HepG2 (cell line): ENCODE data around the gene SNX7.

Source experiments
- CC2D1A ChIP-seq: sonication (generic); formaldehyde crosslinking; IDR thresholded peaks from 2 replicates; pipeline ENCODE4 v1.8.1; 2023; ENCODE audit warnings: mild to moderate bottlenecking, missing genetic modification reagents
- ELF4 ChIP-seq: sonication (generic); formaldehyde crosslinking; IDR thresholded peaks from 2 replicates; pipeline ENCODE4 v1.5.0; 2020; ENCODE audit warnings: missing genetic modification reagents, mild to moderate bottlenecking, moderate library complexity, borderline replicate concordance
- ETV5 ChIP-seq: IDR thresholded peaks from 2 replicates; pipeline ENCODE4 v1.6.1; 2018; ENCODE audit warnings: missing biosample characterization, missing genetic modification reagents, inconsistent platforms, borderline replicate concordance
- HNRNPK ChIP-seq: fragments of 200-400 bp; formaldehyde crosslinking; IDR thresholded peaks from 2 replicates; pipeline ENCODE4 v1.6.1; 2018; ENCODE audit warnings: low read length, low read depth, moderate library complexity, mild to moderate bottlenecking; ENCODE audit not compliant: poor library complexity, severe bottlenecking
- KDM5B ChIP-seq: sonication (generic); formaldehyde crosslinking; IDR thresholded peaks from 2 replicates; pipeline ENCODE4 v1.4.0; 2020; ENCODE audit warnings: missing genetic modification reagents, mild to moderate bottlenecking, borderline replicate concordance
- KLF9 ChIP-seq: IDR thresholded peaks from 2 replicates; pipeline ENCODE4 v1.6.1; 2016; ENCODE audit warnings: low read depth
- NCOA1 ChIP-seq: sonication (generic); formaldehyde crosslinking; IDR thresholded peaks from 2 replicates; pipeline ENCODE4 v1.9.0; 2021; ENCODE audit warnings: missing genetic modification reagents
- TCF7 ChIP-seq: sonication (generic); IDR thresholded peaks from 2 replicates; pipeline ENCODE4 v1.6.1; 2016; ENCODE audit warnings: antibody characterized with exemption, low read depth
- U2AF1 ChIP-seq: fragments of 200-400 bp; formaldehyde crosslinking; optimal IDR thresholded peaks from 2 replicates; pipeline ENCODE3; 2017; ENCODE audit warnings: mild to moderate bottlenecking, low read depth, low read length
- YY1 ChIP-seq: IDR thresholded peaks from 2 replicates; pipeline ENCODE4 v1.6.1; 2011; ENCODE audit warnings: low read length, low read depth, moderate library complexity, mild to moderate bottlenecking; ENCODE audit not compliant: insufficient read depth, insufficient replicate concordance
- TF ChIP-seq, protein P1 (sequence below): sonication (generic); formaldehyde crosslinking; IDR thresholded peaks from 2 replicates; pipeline ENCODE4 v1.5.0; 2020; ENCODE audit warnings: mild to moderate bottlenecking, missing genetic modification reagents, moderate library complexity
- TF ChIP-seq, protein P2 (sequence below): sonication (generic); formaldehyde crosslinking; IDR thresholded peaks from 2 replicates; pipeline ENCODE4 v1.8.0; 2022; ENCODE audit warnings: missing genetic modification reagents, mild to moderate bottlenecking, moderate library complexity, borderline replicate concordance
- TF ChIP-seq, protein P3 (sequence below): sonication (generic); formaldehyde crosslinking; IDR thresholded peaks from 2 replicates; pipeline ENCODE4 v1.4.0; 2020; ENCODE audit warnings: missing genetic modification reagents, borderline replicate concordance

DNA sequence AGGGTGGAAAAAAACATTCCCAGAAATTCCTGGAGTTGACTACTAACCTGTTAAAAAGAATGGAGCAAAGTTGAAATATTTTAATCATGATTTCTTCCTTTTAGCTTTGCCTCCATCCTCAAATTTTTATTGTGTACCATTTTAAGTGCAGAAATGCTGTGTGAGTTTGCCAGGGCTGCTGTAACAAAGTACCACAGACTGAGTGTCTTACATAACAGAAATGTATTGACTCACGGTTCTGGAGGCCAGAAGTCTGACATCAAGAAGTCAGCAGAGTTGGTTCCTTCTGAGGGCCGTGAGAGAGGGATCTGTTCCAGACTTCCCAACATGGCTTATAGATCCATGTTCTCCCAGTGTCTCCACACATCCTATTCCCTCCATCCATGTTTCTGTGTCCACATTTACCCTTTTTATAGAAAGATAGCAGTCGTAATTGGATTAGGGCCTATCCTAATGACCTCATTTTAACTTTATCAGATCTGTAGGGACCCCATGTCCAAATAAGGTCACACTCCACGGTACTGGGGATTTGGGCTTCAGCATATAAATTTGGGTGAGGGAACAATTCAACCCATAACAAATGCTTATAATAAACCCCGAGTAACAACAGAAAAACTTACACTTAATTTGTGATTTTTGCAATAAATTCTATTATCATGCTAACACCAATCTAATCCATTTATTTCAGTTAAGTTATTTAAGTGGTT, 12.7 kb downstream of the SNX7 start:
- TF ChIP-seq KLF9 (no peak), TCF7 (no peak), KDM5B (CRISPR knock-in tag) (no peak), NCOA1 (CRISPR knock-in tag) (no peak), HNRNPK (no peak), CC2D1A (CRISPR knock-in tag) (no peak), YY1 (no peak), ELF4 (CRISPR knock-in tag) (no peak), U2AF1 (no peak), ETV5 (no peak)
- TF ChIP-seq, protein P1, sequence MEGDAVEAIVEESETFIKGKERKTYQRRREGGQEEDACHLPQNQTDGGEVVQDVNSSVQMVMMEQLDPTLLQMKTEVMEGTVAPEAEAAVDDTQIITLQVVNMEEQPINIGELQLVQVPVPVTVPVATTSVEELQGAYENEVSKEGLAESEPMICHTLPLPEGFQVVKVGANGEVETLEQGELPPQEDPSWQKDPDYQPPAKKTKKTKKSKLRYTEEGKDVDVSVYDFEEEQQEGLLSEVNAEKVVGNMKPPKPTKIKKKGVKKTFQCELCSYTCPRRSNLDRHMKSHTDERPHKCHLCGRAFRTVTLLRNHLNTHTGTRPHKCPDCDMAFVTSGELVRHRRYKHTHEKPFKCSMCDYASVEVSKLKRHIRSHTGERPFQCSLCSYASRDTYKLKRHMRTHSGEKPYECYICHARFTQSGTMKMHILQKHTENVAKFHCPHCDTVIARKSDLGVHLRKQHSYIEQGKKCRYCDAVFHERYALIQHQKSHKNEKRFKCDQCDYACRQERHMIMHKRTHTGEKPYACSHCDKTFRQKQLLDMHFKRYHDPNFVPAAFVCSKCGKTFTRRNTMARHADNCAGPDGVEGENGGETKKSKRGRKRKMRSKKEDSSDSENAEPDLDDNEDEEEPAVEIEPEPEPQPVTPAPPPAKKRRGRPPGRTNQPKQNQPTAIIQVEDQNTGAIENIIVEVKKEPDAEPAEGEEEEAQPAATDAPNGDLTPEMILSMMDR (CRISPR knock-in tag), result no peak
- TF ChIP-seq, protein P2, sequence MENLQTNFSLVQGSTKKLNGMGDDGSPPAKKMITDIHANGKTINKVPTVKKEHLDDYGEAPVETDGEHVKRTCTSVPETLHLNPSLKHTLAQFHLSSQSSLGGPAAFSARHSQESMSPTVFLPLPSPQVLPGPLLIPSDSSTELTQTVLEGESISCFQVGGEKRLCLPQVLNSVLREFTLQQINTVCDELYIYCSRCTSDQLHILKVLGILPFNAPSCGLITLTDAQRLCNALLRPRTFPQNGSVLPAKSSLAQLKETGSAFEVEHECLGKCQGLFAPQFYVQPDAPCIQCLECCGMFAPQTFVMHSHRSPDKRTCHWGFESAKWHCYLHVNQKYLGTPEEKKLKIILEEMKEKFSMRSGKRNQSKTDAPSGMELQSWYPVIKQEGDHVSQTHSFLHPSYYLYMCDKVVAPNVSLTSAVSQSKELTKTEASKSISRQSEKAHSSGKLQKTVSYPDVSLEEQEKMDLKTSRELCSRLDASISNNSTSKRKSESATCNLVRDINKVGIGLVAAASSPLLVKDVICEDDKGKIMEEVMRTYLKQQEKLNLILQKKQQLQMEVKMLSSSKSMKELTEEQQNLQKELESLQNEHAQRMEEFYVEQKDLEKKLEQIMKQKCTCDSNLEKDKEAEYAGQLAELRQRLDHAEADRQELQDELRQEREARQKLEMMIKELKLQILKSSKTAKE (CRISPR knock-in tag), result no peak
- TF ChIP-seq, protein P3, sequence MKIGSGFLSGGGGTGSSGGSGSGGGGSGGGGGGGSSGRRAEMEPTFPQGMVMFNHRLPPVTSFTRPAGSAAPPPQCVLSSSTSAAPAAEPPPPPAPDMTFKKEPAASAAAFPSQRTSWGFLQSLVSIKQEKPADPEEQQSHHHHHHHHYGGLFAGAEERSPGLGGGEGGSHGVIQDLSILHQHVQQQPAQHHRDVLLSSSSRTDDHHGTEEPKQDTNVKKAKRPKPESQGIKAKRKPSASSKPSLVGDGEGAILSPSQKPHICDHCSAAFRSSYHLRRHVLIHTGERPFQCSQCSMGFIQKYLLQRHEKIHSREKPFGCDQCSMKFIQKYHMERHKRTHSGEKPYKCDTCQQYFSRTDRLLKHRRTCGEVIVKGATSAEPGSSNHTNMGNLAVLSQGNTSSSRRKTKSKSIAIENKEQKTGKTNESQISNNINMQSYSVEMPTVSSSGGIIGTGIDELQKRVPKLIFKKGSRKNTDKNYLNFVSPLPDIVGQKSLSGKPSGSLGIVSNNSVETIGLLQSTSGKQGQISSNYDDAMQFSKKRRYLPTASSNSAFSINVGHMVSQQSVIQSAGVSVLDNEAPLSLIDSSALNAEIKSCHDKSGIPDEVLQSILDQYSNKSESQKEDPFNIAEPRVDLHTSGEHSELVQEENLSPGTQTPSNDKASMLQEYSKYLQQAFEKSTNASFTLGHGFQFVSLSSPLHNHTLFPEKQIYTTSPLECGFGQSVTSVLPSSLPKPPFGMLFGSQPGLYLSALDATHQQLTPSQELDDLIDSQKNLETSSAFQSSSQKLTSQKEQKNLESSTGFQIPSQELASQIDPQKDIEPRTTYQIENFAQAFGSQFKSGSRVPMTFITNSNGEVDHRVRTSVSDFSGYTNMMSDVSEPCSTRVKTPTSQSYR (CRISPR knock-in tag), result no peak
